Caco-2 (cell line): ENCODE data around the gene FAM43B. TPM values are rescaled to one million over a fixed set of nuclear protein-coding genes. Genes with fewer than 3 reads are reported as not detected.

ENCODE experiments used
- BruUV-seq: library from RNA; stranded (reverse); fragments of 400-500 nt; replicated peaks from 2 replicates; lab custom pipeline; 2021; lab: Mats Ljungman, UMichigan
- CTCF ChIA-PET: fragments of 300-600 bp; sonication (Branson Sonifier 250); formaldehyde crosslinking; loops from one replicate; lab custom pipeline; 2022; ENCODE audit warnings: antibody characterized with exemption; lab: Charles Lee
- POLR2A ChIA-PET: fragments of 300-600 bp; sonication (Branson Sonifier 250); formaldehyde crosslinking; loops from one replicate; lab custom pipeline; 2022; ENCODE audit warnings: antibody characterized with exemption; lab: Charles Lee
- DNase-seq, 2 experiments: peaks; one replicate each; pipeline versions ENCODE4 v3.0.0 to v3.0.0-alpha.2; 2020 to 2022
- H3K27me3 ChIP-seq: replicated peaks from 2 replicates; pipeline ENCODE4 v1.6.0; 2011; ENCODE audit warnings: low read length; ENCODE audit not compliant: control insufficient read depth, insufficient read depth
- H3K36me3 ChIP-seq: 2 replicates; pipeline ENCODE4 v1.5.1; 2011; ENCODE audit warnings: low read length; ENCODE audit not compliant: control insufficient read depth, insufficient read depth
- H3K4me1 ChIP-seq: fragments of 250-450 bp; sonication (Bioruptor Pico); 2 replicates; pipeline ENCODE4 v1.5.1; 2020; ENCODE audit warnings: mild to moderate bottlenecking
- H3K4me3 ChIP-seq: 2 replicates; pipeline ENCODE4 v1.5.1; 2011; ENCODE audit warnings: low read depth, mild to moderate bottlenecking, control low read depth, low read length
- H3K9me3 ChIP-seq: fragments of 250-450 bp; sonication (Bioruptor Pico); 2 replicates; pipeline ENCODE4 v1.5.1; 2020; ENCODE audit warnings: mild to moderate bottlenecking, moderate library complexity
- H3K27ac Mint-ChIP-seq: one replicate; pipeline ENCODE4 v1.8.0; 2022; ENCODE audit warnings: mixed read lengths; ENCODE audit not compliant: unreplicated experiment
- H3K27me3 Mint-ChIP-seq: one replicate; pipeline ENCODE4 v1.8.0; 2022; ENCODE audit warnings: mixed read lengths; ENCODE audit not compliant: insufficient read depth, unreplicated experiment
- H3K36me3 Mint-ChIP-seq: one replicate; pipeline ENCODE4 v1.8.0; 2022; ENCODE audit warnings: mild to moderate bottlenecking, mixed read lengths; ENCODE audit not compliant: insufficient read depth, unreplicated experiment
- H3K4me1 Mint-ChIP-seq: one replicate; pipeline ENCODE4 v1.8.0; 2022; ENCODE audit warnings: low read depth, mixed read lengths; ENCODE audit not compliant: unreplicated experiment
- H3K4me3 Mint-ChIP-seq: one replicate; pipeline ENCODE4 v1.8.0; 2022; ENCODE audit warnings: mild to moderate bottlenecking, moderate library complexity, mixed read lengths; ENCODE audit not compliant: unreplicated experiment
- H3K9me3 Mint-ChIP-seq: one replicate; pipeline ENCODE4 v1.8.0; 2022; ENCODE audit warnings: mixed read lengths; ENCODE audit not compliant: unreplicated experiment
- intact Hi-C: fragments of 100-400 bp; cut with micrococcal nuclease; formaldehyde crosslinking; loops from one replicate; pipeline ENCODE4 v1.10.0; 2022; ENCODE audit not compliant: unreplicated experiment
- total RNA-seq: library from RNA; stranded (reverse); gene quantifications from 2 replicates; pipeline ENCODE4 v1.2.3, GENCODE V29; 2022
- TF ChIP-seq, protein P1 (sequence below), 2 experiments: fragments of 200-600 bp in 1 of 2; IDR thresholded peaks; 1 replicate in 1 of 2; 2 replicates in 1 of 2; pipeline versions ENCODE4 v1.5.1 to v1.8.0; 2011 to 2022; ENCODE audit warnings: antibody characterized with exemption in 1 of 2, control low read depth in 1 of 2, inconsistent platforms in 1 of 2, low read depth in 1 of 2, low read length in 1 of 2, mild to moderate bottlenecking in 1 of 2, moderate library complexity in 1 of 2; ENCODE audit not compliant: insufficient read depth in 1 of 2, severe bottlenecking in 1 of 2, unreplicated experiment in 1 of 2

FAM43B gene
- total RNA-seq, 1 experiment from 2014 or later = 3.6 TPM

DNA sequence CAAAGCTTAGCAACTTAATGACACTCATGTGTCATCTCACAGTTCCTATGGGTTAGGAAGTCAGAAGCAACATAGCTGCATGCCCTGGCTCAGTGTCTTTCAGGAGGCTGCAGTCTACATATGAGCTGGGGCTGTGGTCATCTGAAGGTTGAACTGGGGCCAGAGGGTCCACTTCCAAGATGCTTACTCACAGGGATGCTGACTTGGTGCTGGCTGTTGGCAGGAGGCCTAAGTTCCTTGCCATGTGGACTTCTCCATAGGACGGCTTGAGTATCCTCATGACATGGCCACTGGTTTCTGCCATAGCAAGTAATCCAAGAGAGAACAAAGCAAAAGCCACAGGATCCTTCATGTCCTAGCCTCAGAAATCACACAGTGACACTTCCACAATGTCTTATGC is 12.1 kb upstream of the FAM43B start:
- Histone ChIP-seq H3K9me3 (no peaks in the 10 kb centered on the region), H3K27me3 (no peaks in the 10 kb centered on the region), H3K4me3 (no peak overlapping the region), H3K36me3 (no peaks in the 10 kb centered on the region), H3K4me1 (peaks cover 15% of the 10 kb centered on the region)
- POLR2A ChIA-PET = no interaction called here
- DNase-seq = no peak
- CTCF ChIA-PET = interaction anchor here (0.5 kb wide), 1 partner anchor 106 kb away, joined by 4 read pairs; no protein-coding TSS in a partner anchor
- intact Hi-C loops = no loop called here
- H3K4me1 Mint-ChIP-seq = peaks cover 31% of the 10 kb centered on the region
- TF ChIP-seq, protein P1, sequence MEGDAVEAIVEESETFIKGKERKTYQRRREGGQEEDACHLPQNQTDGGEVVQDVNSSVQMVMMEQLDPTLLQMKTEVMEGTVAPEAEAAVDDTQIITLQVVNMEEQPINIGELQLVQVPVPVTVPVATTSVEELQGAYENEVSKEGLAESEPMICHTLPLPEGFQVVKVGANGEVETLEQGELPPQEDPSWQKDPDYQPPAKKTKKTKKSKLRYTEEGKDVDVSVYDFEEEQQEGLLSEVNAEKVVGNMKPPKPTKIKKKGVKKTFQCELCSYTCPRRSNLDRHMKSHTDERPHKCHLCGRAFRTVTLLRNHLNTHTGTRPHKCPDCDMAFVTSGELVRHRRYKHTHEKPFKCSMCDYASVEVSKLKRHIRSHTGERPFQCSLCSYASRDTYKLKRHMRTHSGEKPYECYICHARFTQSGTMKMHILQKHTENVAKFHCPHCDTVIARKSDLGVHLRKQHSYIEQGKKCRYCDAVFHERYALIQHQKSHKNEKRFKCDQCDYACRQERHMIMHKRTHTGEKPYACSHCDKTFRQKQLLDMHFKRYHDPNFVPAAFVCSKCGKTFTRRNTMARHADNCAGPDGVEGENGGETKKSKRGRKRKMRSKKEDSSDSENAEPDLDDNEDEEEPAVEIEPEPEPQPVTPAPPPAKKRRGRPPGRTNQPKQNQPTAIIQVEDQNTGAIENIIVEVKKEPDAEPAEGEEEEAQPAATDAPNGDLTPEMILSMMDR (IDR thresholded peaks at IDR 0.05; ENCODE audit: insufficient read depth in 1 of 2, low read depth in 1 of 2, low read length in 1 of 2, severe bottlenecking in 1 of 2, unreplicated experiment in 1 of 2) = no peak
- peaks cover 6% of the 10 kb centered on the region for H3K27me3 Mint-ChIP-seq
- no peaks in the 10 kb centered on the region for H3K9me3 Mint-ChIP-seq
- no TSS peak for BruUV-seq
- no peak overlapping the region for H3K27ac Mint-ChIP-seq
- H3K4me3 Mint-ChIP-seq = no peak overlapping the region
- H3K36me3 Mint-ChIP-seq = no peaks in the 10 kb centered on the region

DNA sequence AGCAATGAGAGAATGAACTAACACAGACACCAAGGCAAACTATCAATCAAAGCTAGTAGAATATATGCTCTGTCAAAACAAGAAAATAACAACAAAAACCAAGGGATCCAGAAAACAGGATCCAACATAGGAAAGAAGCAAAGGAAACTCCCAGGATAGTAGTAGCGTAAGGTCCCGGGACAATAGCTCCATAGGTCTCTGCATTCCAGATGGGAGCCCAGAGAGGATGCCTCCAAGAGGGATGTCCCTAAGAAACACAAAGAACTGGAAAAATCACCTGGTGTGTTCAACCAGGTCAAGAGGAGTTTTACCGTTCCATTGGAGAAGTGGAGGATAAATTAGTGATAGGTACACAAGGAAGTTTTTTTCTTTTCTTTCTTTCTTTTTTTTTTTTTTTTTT is 5.7 kb upstream of the FAM43B start:
- Mint-ChIP-seq H3K36me3 (no peaks in the 10 kb centered on the region), H3K9me3 (no peaks in the 10 kb centered on the region), H3K4me1 (peaks cover 7% of the 10 kb centered on the region), H3K27me3 (peaks cover 8% of the 10 kb centered on the region), H3K27ac (no peak overlapping the region), H3K4me3 (no peak overlapping the region)
- DNase-seq = no peak
- intact Hi-C loops = no loop called here
- H3K4me1 ChIP-seq = no peaks in the 10 kb centered on the region
- ChIA-PET POLR2A (no interaction called here), CTCF (no interaction called here)
- no peaks in the 10 kb centered on the region for H3K9me3 ChIP-seq
- no peaks in the 10 kb centered on the region for H3K27me3 ChIP-seq
- TF ChIP-seq, protein P1 (IDR thresholded peaks at IDR 0.05; ENCODE audit: insufficient read depth in 1 of 2, low read depth in 1 of 2, low read length in 1 of 2, severe bottlenecking in 1 of 2, unreplicated experiment in 1 of 2) = no peak
- no peaks in the 10 kb centered on the region for H3K36me3 ChIP-seq
- BruUV-seq = no TSS peak
- no peak overlapping the region for H3K4me3 ChIP-seq

DNA sequence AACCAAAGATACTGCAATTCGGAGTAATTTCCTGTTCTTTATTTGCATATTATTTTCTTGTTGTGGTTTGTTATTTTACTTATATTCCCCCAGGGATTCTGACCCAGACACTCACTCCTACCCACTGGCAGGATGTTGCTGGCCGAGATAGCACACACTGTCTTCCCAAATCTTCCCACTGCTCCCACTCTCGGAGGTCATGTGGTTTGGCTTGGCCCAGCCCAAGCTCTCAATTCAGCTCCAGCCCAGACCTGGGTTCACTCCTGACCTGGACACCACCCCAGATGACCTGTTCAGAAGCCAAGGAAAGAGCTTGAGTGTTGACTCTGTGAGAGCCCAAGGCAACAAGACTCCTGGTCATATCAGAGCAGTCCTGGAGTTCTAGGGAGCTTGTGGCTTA is 1.2 kb upstream of the FAM43B start:
- BruUV-seq = no TSS peak
- no peak for DNase-seq
- POLR2A ChIA-PET = no interaction called here
- no peaks in the 10 kb centered on the region for H3K27me3 ChIP-seq
- intact Hi-C loops = no loop called here
- Mint-ChIP-seq H3K4me3 (no peak overlapping the region), H3K4me1 (peaks cover 10% of the 10 kb centered on the region), H3K36me3 (no peaks in the 10 kb centered on the region), H3K27me3 (peaks cover 6% of the 10 kb centered on the region), H3K9me3 (no peaks in the 10 kb centered on the region), H3K27ac (no peak overlapping the region)
- CTCF ChIA-PET = interaction anchor here (1.6 kb wide), 2 partner anchors 13 to 24 kb away, joined by 4 to 6 read pairs; no protein-coding TSS in a partner anchor
- no peaks in the 10 kb centered on the region for H3K9me3 ChIP-seq
- peaks cover 8% of the 10 kb centered on the region; the same call in 1 of the 2 replicates for H3K4me1 ChIP-seq
- H3K36me3 ChIP-seq = no peaks in the 10 kb centered on the region
- no peak overlapping the region for H3K4me3 ChIP-seq
- TF ChIP-seq, protein P1 (IDR thresholded peaks at IDR 0.05; ENCODE audit: insufficient read depth in 1 of 2, low read depth in 1 of 2, low read length in 1 of 2, severe bottlenecking in 1 of 2, unreplicated experiment in 1 of 2) = no peak
